ENCODE measurements around the gene WNT2B. TPM values are rescaled to one million over a fixed set of nuclear protein-coding genes. Genes with fewer than 3 reads are reported as not detected.
A peak's percentile ranks its signal among the peaks of the same experiment; 100 is the strongest.

Gene WNT2B
- total and polyA plus RNA-seq, 9 of the 15 experiments (the other 6 are each of a cell fraction or from before 2014, with no cell fraction given) = 0.02 to 0.06 (median 0.04) TPM; not detected in 3

- TF ChIP-seq, protein P1, sequence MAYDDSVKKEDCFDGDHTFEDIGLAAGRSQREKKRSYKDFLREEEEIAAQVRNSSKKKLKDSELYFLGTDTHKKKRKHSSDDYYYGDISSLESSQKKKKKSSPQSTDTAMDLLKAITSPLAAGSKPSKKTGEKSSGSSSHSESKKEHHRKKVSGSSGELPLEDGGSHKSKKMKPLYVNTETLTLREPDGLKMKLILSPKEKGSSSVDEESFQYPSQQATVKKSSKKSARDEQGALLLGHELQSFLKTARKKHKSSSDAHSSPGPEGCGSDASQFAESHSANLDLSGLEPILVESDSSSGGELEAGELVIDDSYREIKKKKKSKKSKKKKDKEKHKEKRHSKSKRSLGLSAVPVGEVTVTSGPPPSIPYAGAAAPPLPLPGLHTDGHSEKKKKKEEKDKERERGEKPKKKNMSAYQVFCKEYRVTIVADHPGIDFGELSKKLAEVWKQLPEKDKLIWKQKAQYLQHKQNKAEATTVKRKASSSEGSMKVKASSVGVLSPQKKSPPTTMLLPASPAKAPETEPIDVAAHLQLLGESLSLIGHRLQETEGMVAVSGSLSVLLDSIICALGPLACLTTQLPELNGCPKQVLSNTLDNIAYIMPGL (CRISPR knock-in tag; IDR thresholded peaks at IDR 0.05) = no peak
- TF ChIP-seq TAL1 (IDR thresholded peaks at IDR 0.05) (0 out of 2 replicates have a peak, but pooled peaks have one; percentile 34), CBFA2T3 (IDR thresholded peaks at IDR 0.05) (peak; percentile 48), ID3 (CRISPR knock-in tag; IDR thresholded peaks at IDR 0.05) (no peak), ID3 (tag; IDR thresholded peaks at IDR 0.05) (0 out of 2 replicates have a peak, but pooled peaks have one; percentile 23)
Observed at GRCh38 chr1:112515311-112516009, 6.7 kb downstream of the WNT2B start (continued).

GRCh38 chr1:112516141-112516540, 7.4 kb downstream of the WNT2B start:
- peaks cover 8 to 37% of the 10 kb centered on the region in 2 experiments for H3K27me3 ChIP-seq (ENCODE audit: control insufficient read depth in 2 of 2, insufficient read depth in 2 of 2, low read length in 2 of 2)
- POLR2A ChIA-PET = interaction anchor here (0.6 to 1.7 kb wide), 4 partner anchors 8 to 46 kb away, joined by 3 read pairs; no protein-coding TSS in a partner anchor
- ATAC-seq = no peak
- no peak for TF ChIP-seq ZNF232 (CRISPR knock-in tag; IDR thresholded peaks at IDR 0.05)

More at GRCh38 chr1:112516141-112516540, 7.4 kb downstream of the WNT2B start:
- no peaks in the 10 kb centered on the region for H3K9me3 ChIP-seq (replicated peaks; ENCODE audit: control insufficient read depth, insufficient read depth, low read depth, low read length)
- DNase-seq (ENCODE audit: extremely low read depth in 1 of 4, low spot score in 3 of 4) (no peak), FAIRE-seq (no peak)
- H3K4me1 ChIP-seq (replicated peaks in 1 of 2; ENCODE audit: control insufficient read depth in 2 of 2, insufficient read depth in 2 of 2, low read length in 2 of 2) = peaks cover 6 to 14% of the 10 kb centered on the region in 2 experiments; a peak in 3 of 5 replicates
- WGBS (ENCODE audit: insufficient coverage, low coverage, missing lambda C conversion rate) = 10% methylated on average over 14 of the region's 14 CpGs
- H3K79me2 ChIP-seq (ENCODE audit: control insufficient read depth, insufficient read depth, low read length) = no peaks in the 10 kb centered on the region
- CTCF ChIA-PET (ENCODE audit: low intra/inter-chr PET ratio) = no interaction called here
- in situ Hi-C loops (cut with MboI) (no loop called here), intact Hi-C loops (cut with micrococcal nuclease) (no loop called here)
- H4K20me1 ChIP-seq (replicated peaks; ENCODE audit: control insufficient read depth, insufficient read depth, low read length) = peaks cover 5% of the 10 kb centered on the region; the same call in 1 of the 2 replicates
- no peak overlapping the region for H3K27ac ChIP-seq (ENCODE audit: extremely low read depth, low read depth, low read length)
- H3K4me3 ChIP-seq = no peak overlapping the region
- H3K4me2 ChIP-seq (ENCODE audit: insufficient read depth, low read length) = no peak overlapping the region
- H3K9me1 ChIP-seq (ENCODE audit: control insufficient read depth, insufficient read depth, low read length) = no peaks in the 10 kb centered on the region
- BruUV-seq (replicated peaks) = no TSS peak
- H2AFZ ChIP-seq (ENCODE audit: low read depth, low read length) = no peak overlapping the region
- H3K9ac ChIP-seq (ENCODE audit: insufficient read depth in 1 of 2, low read depth in 2 of 2, low read length in 2 of 2) = no peak overlapping the region
- H3K36me3 ChIP-seq (ENCODE audit: control insufficient read depth, insufficient read depth, low read length) = no peaks in the 10 kb centered on the region

Measured in K562 (cell line).